ENCODE measurements around the gene WDR1.

Gene WDR1

DNA sequence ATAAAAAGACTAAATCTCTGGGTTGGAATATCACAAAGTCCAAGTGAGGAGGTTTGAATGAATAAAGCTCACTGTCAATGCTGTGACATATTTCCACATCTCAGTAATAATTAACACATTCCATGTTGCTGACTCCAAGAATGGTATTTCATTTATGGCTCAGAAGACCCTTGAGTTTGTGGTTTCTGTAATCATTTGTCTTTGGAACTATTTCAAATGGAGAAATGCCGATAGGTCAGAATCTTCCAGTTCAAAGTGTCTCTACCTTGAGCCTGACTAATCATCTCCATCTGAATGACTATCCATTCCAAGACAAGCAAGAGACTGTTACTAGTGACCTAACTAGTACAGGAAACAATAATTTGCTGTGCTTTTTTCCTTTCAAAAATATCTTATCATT lies 71.1 kb downstream of the WDR1 start:
- no peaks in the 10 kb centered on the region for H3K36me3 ChIP-seq
- H3K27me3 ChIP-seq = no peaks in the 10 kb centered on the region
- H3K4me3 ChIP-seq (ENCODE audit: low read depth, low read length) = no peak overlapping the region
- H3K4me1 ChIP-seq = no peaks in the 10 kb centered on the region
- DNase-seq = no peak
- no peaks in the 10 kb centered on the region for H3K9me3 ChIP-seq
- no peak for TF ChIP-seq CTCF (IDR thresholded peaks at IDR 0.05; ENCODE audit: low read depth, low read length)

GRCh38 chr4:10041036-10041435 lies 75.6 kb downstream of the WDR1 start:
- no peaks in the 10 kb centered on the region for H3K36me3 ChIP-seq
- no peak for TF ChIP-seq CTCF (IDR thresholded peaks at IDR 0.05; ENCODE audit: low read depth, low read length)
- no peaks in the 10 kb centered on the region for H3K4me1 ChIP-seq
- no peaks in the 10 kb centered on the region for H3K9me3 ChIP-seq
- no peak overlapping the region for H3K4me3 ChIP-seq (ENCODE audit: low read depth, low read length)
- DNase-seq = no peak
- H3K27me3 ChIP-seq = no peaks in the 10 kb centered on the region

DNA sequence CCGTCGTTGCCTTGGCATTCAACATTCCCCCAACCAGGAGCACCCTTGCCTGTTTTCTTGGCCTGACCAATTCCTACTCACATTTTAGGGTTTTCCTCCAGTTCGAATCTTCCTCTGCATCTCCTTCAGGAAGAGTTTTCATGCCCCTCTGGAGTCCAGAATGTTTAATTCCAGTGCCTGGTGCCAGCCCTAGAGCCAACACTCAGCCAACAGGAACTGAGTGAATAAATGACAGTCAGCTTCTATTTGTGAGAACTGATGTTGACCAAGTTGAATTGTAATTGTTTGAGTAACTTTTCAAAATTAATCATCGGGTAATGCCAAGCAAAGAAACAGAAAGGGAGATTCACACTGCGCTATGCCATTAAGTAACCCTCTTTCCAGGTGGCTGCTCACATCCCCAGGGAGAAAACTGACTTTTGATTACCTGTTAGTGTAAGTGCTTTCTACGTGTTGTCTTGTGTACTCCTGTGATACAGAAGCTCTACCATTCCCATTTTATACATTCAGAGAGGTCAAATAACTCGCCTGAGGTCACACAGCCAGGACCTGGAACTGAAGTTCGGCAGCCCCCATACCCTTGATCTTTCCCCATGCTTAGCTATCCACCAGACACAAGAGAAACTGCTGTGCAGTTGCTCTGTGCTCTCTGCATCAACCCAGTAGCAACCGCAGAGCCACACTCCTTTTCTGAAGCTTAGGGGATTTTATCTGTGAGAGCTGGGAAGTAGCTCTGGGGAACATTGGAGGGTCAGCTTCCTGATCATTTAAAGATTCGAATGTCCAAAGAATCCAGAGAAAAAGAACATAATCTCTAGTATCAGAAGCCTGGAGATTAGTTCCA lies 76.3 kb downstream of the WDR1 start:
- Histone ChIP-seq H3K36me3 (no peaks in the 10 kb centered on the region), H3K9me3 (no peaks in the 10 kb centered on the region), H3K4me1 (no peaks in the 10 kb centered on the region), H3K4me3 (ENCODE audit: low read depth, low read length) (no peak overlapping the region), H3K27me3 (no peaks in the 10 kb centered on the region)
- no peak for DNase-seq
- no peak for TF ChIP-seq CTCF (IDR thresholded peaks at IDR 0.05; ENCODE audit: low read depth, low read length)

GRCh38 chr4:10036807-10037342 lies 79.7 kb downstream of the WDR1 start:
- Histone ChIP-seq H3K36me3 (no peaks in the 10 kb centered on the region), H3K4me1 (peaks cover 6% of the 10 kb centered on the region), H3K4me3 (ENCODE audit: low read depth, low read length) (no peak overlapping the region), H3K9me3 (no peaks in the 10 kb centered on the region), H3K27me3 (no peaks in the 10 kb centered on the region)
- no peak for TF ChIP-seq CTCF (IDR thresholded peaks at IDR 0.05; ENCODE audit: low read depth, low read length)
- DNase-seq = no peak

GRCh38 chr4:10035130-10035529 lies 81.5 kb downstream of the WDR1 start:
- Histone ChIP-seq H3K4me3 (ENCODE audit: low read depth, low read length) (no peak overlapping the region), H3K27me3 (no peaks in the 10 kb centered on the region), H3K4me1 (peaks cover 19% of the 10 kb centered on the region), H3K9me3 (no peaks in the 10 kb centered on the region), H3K36me3 (no peaks in the 10 kb centered on the region)
- DNase-seq = peak; percentile 39
- TF ChIP-seq CTCF (IDR thresholded peaks at IDR 0.05; ENCODE audit: low read depth, low read length) = no peak

GRCh38 chr4:10034612-10035104 lies 81.9 kb downstream of the WDR1 start:
- Histone ChIP-seq H3K27me3 (no peaks in the 10 kb centered on the region), H3K4me3 (ENCODE audit: low read depth, low read length) (no peak overlapping the region), H3K36me3 (no peaks in the 10 kb centered on the region), H3K9me3 (no peaks in the 10 kb centered on the region), H3K4me1 (peaks cover 19% of the 10 kb centered on the region)
- DNase-seq = no peak
- TF ChIP-seq CTCF (IDR thresholded peaks at IDR 0.05; ENCODE audit: low read depth, low read length) = no peak

Data from BE2C (cell line).